Measurements from ENCODE around the gene TJAP1.
A peak's percentile ranks its signal among the peaks of the same experiment; 100 is the strongest.

Gene TJAP1

GRCh38 chr6:43475516-43475915, 1.9 kb upstream of the TJAP1 start:
- H3K36me3 ChIP-seq (ENCODE audit: insufficient read depth, low read length) = no peaks in the 10 kb centered on the region
- H3K9me3 ChIP-seq (ENCODE audit: low read length) = no peaks in the 10 kb centered on the region
- no peak overlapping the region for H3K4me3 ChIP-seq (ENCODE audit: low read length)
- H3K27me3 ChIP-seq (ENCODE audit: insufficient read depth, low read length) = no peaks in the 10 kb centered on the region
- H3K4me1 ChIP-seq (ENCODE audit: insufficient read depth, low read length) = peaks cover 17% of the 10 kb centered on the region
- H2AFZ ChIP-seq (ENCODE audit: low read depth, low read length) = no peak overlapping the region

DNA sequence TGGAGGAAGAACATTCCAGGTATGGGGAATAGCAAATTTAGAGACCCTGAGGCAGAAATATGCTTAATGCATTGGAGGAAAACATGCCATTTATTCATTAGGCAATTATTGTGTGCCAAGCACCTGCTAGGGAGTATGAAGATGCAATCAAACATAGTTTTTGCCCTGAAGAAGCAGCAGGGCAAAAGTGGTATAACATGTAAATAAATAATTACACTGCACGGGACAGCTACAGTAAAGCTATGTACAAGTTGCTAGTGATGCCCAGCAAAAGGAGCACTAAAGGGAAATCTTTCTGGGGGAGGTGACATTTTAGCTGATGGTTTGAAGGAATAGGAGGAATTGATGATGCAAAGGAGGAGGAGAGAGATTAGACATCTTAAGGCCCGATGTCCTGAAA, 624 bp upstream of the TJAP1 start:
- no peaks in the 10 kb centered on the region for H3K27me3 ChIP-seq (ENCODE audit: insufficient read depth, low read length)
- H3K4me3 ChIP-seq (ENCODE audit: low read length) = peak overlapping the region; percentile 65

GRCh38 chr6:43478008-43478372, 620 bp downstream of the TJAP1 start:
- Histone ChIP-seq H3K9me3 (ENCODE audit: low read length) (no peaks in the 10 kb centered on the region), H3K27me3 (ENCODE audit: insufficient read depth, low read length) (no peaks in the 10 kb centered on the region), H2AFZ (ENCODE audit: low read depth, low read length) (no peak overlapping the region), H3K4me3 (ENCODE audit: low read length) (peak overlapping the region; percentile 65), H3K4me1 (ENCODE audit: insufficient read depth, low read length) (peaks cover 20% of the 10 kb centered on the region), H3K36me3 (ENCODE audit: insufficient read depth, low read length) (no peaks in the 10 kb centered on the region)

More for the DNA sequence above, 624 bp upstream of the TJAP1 start:
- peak overlapping the region; percentile 95 for H2AFZ ChIP-seq (ENCODE audit: low read depth, low read length)
- no peaks in the 10 kb centered on the region for H3K36me3 ChIP-seq (ENCODE audit: insufficient read depth, low read length)
- H3K4me1 ChIP-seq (ENCODE audit: insufficient read depth, low read length) = peaks cover 20% of the 10 kb centered on the region
- H3K9me3 ChIP-seq (ENCODE audit: low read length) = no peaks in the 10 kb centered on the region

- Histone ChIP-seq H3K4me3 (ENCODE audit: low read length) (no peak overlapping the region), H2AFZ (ENCODE audit: low read depth, low read length) (no peak overlapping the region), H3K9me3 (ENCODE audit: low read length) (no peaks in the 10 kb centered on the region), H3K27me3 (ENCODE audit: insufficient read depth, low read length) (no peaks in the 10 kb centered on the region), H3K4me1 (ENCODE audit: insufficient read depth, low read length) (peaks cover 20% of the 10 kb centered on the region), H3K36me3 (ENCODE audit: insufficient read depth, low read length) (no peaks in the 10 kb centered on the region)
Measured at GRCh38 chr6:43481075-43481474, 3.7 kb downstream of the TJAP1 start.

- H3K4me3 ChIP-seq (ENCODE audit: low read length) = no peak overlapping the region
- no peaks in the 10 kb centered on the region for H3K27me3 ChIP-seq (ENCODE audit: insufficient read depth, low read length)
- H3K36me3 ChIP-seq (ENCODE audit: insufficient read depth, low read length) = peaks cover 3% of the 10 kb centered on the region
- H3K4me1 ChIP-seq (ENCODE audit: insufficient read depth, low read length) = peaks cover 20% of the 10 kb centered on the region
- no peak overlapping the region for H2AFZ ChIP-seq (ENCODE audit: low read depth, low read length)
- H3K9me3 ChIP-seq (ENCODE audit: low read length) = no peaks in the 10 kb centered on the region
Measured at GRCh38 chr6:43481591-43482236, 4.3 kb downstream of the TJAP1 start.

DNA sequence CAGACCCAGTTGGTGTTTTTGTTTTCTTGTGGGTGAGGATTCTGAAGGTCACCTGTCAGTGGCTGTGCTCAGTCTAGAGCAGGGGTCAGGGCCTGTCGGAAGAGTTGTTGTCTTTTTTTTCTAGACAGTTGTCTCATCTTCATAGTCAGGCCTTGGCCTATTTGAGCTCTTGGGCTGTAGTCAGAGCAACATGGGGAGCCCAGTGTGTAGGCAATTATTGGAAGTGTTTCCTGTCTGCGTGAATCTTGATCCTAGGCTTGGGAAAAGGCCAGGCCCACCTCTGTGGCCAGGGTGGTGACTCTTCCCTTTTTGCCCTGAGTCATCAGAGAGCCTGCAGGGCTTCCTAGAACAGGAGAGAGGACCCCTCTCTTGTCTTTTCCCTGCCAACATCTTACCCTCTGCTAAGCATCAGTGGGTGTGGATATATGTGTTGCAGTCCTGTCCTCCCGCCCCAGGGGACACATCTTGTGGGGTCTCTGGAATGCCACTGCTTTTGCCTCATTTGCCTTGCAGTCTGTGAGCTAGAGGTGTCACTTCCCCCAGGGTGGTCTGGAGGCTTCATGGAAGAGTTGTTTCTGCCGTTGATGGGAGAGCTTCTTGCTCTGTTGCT, 11.4 kb downstream of the TJAP1 start:
- Histone ChIP-seq H3K9me3 (ENCODE audit: low read length) (no peaks in the 10 kb centered on the region), H3K27me3 (ENCODE audit: insufficient read depth, low read length) (no peaks in the 10 kb centered on the region), H3K4me3 (ENCODE audit: low read length) (no peak overlapping the region), H2AFZ (ENCODE audit: low read depth, low read length) (no peak overlapping the region), H3K4me1 (ENCODE audit: insufficient read depth, low read length) (no peaks in the 10 kb centered on the region), H3K36me3 (ENCODE audit: insufficient read depth, low read length) (peaks cover 6% of the 10 kb centered on the region)

GRCh38 chr6:43489277-43490072, 12.1 kb downstream of the TJAP1 start:
- H3K4me1 ChIP-seq (ENCODE audit: insufficient read depth, low read length) = no peaks in the 10 kb centered on the region

DNA sequence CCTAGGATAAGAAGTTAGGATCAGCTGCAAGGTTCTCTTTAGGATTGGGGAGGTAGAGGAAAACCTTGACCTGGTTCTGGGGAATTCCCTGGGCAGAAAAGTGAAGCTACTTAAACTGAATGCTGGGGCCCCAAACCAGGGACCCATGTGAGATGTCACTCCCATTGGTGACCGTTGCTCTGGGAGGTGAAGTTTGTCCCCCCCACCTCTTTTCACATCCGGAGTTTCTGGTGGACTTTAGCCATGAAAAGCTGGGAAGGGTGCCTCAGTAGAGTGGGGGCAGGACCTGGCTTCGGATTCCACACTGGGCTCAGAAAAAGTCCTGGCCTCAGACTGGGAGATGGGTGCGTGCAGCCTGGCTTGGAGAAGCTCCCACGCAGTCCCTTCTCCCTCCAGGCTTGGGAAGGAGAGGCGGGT, 13.2 kb downstream of the TJAP1 start:
- Histone ChIP-seq H2AFZ (ENCODE audit: low read depth, low read length) (no peak overlapping the region), H3K4me3 (ENCODE audit: low read length) (no peak overlapping the region), H3K27me3 (ENCODE audit: insufficient read depth, low read length) (no peaks in the 10 kb centered on the region), H3K9me3 (ENCODE audit: low read length) (no peaks in the 10 kb centered on the region), H3K4me1 (ENCODE audit: insufficient read depth, low read length) (no peaks in the 10 kb centered on the region), H3K36me3 (ENCODE audit: insufficient read depth, low read length) (peaks cover 6% of the 10 kb centered on the region)

More at GRCh38 chr6:43489277-43490072, 12.1 kb downstream of the TJAP1 start:
- H2AFZ ChIP-seq (ENCODE audit: low read depth, low read length) = no peak overlapping the region
- H3K4me3 ChIP-seq (ENCODE audit: low read length) = no peak overlapping the region
- no peaks in the 10 kb centered on the region for H3K27me3 ChIP-seq (ENCODE audit: insufficient read depth, low read length)
- H3K36me3 ChIP-seq (ENCODE audit: insufficient read depth, low read length) = peaks cover 6% of the 10 kb centered on the region
- no peaks in the 10 kb centered on the region for H3K9me3 ChIP-seq (ENCODE audit: low read length)

DNA sequence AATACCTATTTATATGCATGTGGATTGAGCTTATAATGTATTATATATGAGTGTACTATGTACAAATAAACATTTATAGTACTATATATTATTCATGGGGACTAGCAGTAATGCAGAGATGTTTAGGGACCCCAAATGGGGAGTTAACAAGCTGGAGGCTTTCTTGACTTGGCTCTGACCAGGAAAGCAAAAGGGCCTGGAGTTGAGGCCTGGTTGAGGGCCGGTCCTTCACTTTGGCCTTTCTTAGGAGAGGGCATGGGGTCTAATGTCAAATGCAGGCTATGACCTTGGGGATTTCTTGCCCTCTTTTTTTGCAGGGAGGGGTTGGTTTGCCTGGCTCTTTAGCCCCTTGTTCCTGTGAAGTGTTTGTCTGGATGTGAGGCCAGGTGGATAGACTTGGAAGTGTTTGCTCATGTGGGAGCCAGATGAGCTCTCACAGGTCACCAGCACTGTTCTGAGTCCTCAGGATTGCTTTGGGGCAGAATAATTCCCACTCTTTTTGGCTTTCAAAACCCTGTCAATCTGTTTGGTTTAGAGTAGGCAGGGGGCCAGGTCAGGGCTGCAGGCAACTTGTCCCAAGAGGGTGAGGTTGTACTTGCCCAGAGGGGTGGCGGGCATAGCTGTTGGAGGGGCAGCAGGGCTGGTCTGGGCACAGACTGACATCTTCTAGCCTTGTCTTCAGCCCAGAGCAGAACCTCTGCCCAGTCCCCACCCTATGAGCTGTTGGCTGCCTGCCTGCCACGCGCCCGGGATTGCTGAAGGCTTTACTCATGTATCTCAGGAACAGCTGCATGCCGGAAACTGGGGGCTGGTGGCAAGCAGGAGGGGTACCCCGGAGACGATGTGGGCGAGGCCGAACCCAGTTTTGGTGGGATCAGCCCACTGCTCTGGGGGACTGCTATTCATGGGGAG, 14.6 kb downstream of the TJAP1 start:
- Histone ChIP-seq H3K27me3 (ENCODE audit: insufficient read depth, low read length) (no peaks in the 10 kb centered on the region), H3K36me3 (ENCODE audit: insufficient read depth, low read length) (peaks cover 2% of the 10 kb centered on the region), H2AFZ (ENCODE audit: low read depth, low read length) (no peak overlapping the region), H3K4me3 (ENCODE audit: low read length) (no peak overlapping the region), H3K4me1 (ENCODE audit: insufficient read depth, low read length) (no peaks in the 10 kb centered on the region), H3K9me3 (ENCODE audit: low read length) (no peaks in the 10 kb centered on the region)

DNA sequence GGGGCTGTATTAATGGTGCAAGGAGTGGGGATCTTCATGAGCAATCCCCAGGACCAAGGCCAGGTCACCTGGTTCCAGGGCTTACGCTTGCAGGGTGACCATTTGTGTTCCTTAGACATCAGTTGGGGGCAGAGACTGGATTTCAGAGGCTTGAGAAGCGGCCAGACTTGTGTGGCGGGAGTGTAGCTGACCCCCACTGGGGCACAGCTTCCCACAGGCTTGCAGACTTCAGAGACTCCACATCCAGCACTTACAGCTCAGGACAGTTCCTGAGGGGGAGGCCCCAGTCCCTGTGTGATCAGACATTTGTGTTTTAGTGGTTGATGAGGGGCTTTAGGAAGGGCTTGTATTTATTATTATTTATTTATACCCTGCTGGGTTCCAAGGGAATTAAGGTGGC, 15.3 kb downstream of the TJAP1 start:
- H3K27me3 ChIP-seq (ENCODE audit: insufficient read depth, low read length) = no peaks in the 10 kb centered on the region
- H3K4me1 ChIP-seq (ENCODE audit: insufficient read depth, low read length) = no peaks in the 10 kb centered on the region
- H3K4me3 ChIP-seq (ENCODE audit: low read length) = no peak overlapping the region
- H3K36me3 ChIP-seq (ENCODE audit: insufficient read depth, low read length) = peaks cover 4% of the 10 kb centered on the region
- H2AFZ ChIP-seq (ENCODE audit: low read depth, low read length) = no peak overlapping the region
- no peaks in the 10 kb centered on the region for H3K9me3 ChIP-seq (ENCODE audit: low read length)

- H3K36me3 ChIP-seq (ENCODE audit: insufficient read depth, low read length) = peaks cover 10% of the 10 kb centered on the region
- H3K9me3 ChIP-seq (ENCODE audit: low read length) = no peaks in the 10 kb centered on the region
- no peak overlapping the region for H3K4me3 ChIP-seq (ENCODE audit: low read length)
- no peaks in the 10 kb centered on the region for H3K27me3 ChIP-seq (ENCODE audit: insufficient read depth, low read length)
- no peak overlapping the region for H2AFZ ChIP-seq (ENCODE audit: low read depth, low read length)
- H3K4me1 ChIP-seq (ENCODE audit: insufficient read depth, low read length) = no peaks in the 10 kb centered on the region
Measured at GRCh38 chr6:43493230-43493629, 15.9 kb downstream of the TJAP1 start.

DNA sequence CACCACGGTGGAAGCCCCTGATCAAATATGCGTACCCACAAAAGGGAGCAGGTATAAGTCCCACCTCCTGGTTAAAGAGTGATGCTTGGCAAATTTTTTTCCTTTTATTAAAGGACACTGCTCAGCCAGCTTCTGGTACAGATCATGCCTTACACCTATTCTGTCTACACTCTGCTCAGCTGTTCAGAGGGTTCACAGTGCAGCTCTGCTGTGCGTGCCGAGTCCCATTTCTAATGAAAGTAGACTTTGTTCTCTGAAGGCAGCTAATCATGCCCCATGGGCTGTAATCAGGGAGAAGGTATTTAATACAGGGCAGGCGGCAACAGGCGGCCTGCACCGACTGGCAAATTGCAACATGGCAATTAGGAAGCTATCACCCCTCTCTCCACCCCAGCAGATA, 16.5 kb downstream of the TJAP1 start:
- Histone ChIP-seq H3K9me3 (ENCODE audit: low read length) (no peaks in the 10 kb centered on the region), H3K4me1 (ENCODE audit: insufficient read depth, low read length) (no peaks in the 10 kb centered on the region), H2AFZ (ENCODE audit: low read depth, low read length) (no peak overlapping the region), H3K36me3 (ENCODE audit: insufficient read depth, low read length) (peaks cover 14% of the 10 kb centered on the region), H3K4me3 (ENCODE audit: low read length) (no peak overlapping the region), H3K27me3 (ENCODE audit: insufficient read depth, low read length) (no peaks in the 10 kb centered on the region)
